NCI-H1105 (cell line): ENCODE results near the gene C2CD5.
A peak's percentile ranks its signal among the peaks of the same experiment; 100 is the strongest.
"Not testable (repeated sequence)": the region's sequence is repeated elsewhere in the genome, so short reads cannot be mapped to it uniquely, and the experiment has no call there.

ENCODE experiments used
- DNase-seq: peaks from one replicate; lab custom pipeline; 2025; lab: John Stamatoyannopoulos, UW

C2CD5 gene

GRCh38 chr12:22477894-22478287 lies 66.5 kb downstream of the C2CD5 start:
- no peak for DNase-seq

GRCh38 chr12:22477166-22477893 lies 67.0 kb downstream of the C2CD5 start:
- DNase-seq, result no peak

- no peak for DNase-seq
Observed at GRCh38 chr12:22476133-22476532, 68.2 kb downstream of the C2CD5 start.

GRCh38 chr12:22474970-22475720 lies 69.2 kb downstream of the C2CD5 start:
- no peak for DNase-seq

GRCh38 chr12:22473212-22473611 lies 71.1 kb downstream of the C2CD5 start:
- no peak for DNase-seq

- DNase-seq, result no peak
Observed at GRCh38 chr12:22467190-22467589, 77.2 kb downstream of the C2CD5 start.

GRCh38 chr12:22463306-22463705 lies 81.0 kb downstream of the C2CD5 start:
- DNase-seq, result no peak

GRCh38 chr12:22461786-22462185 lies 82.6 kb downstream of the C2CD5 start:
- no peak for DNase-seq

GRCh38 chr12:22459838-22460490 lies 84.4 kb downstream of the C2CD5 start:
- peak; percentile 56 for DNase-seq

- no peak for DNase-seq
Observed at GRCh38 chr12:22458298-22458937, 85.9 kb downstream of the C2CD5 start.

GRCh38 chr12:22457085-22457484 lies 87.3 kb downstream of the C2CD5 start:
- DNase-seq, result no peak

- DNase-seq, result no peak
Observed at GRCh38 chr12:22453511-22453910, 90.8 kb downstream of the C2CD5 start.

GRCh38 chr12:22447223-22447622 lies 97.1 kb downstream of the C2CD5 start:
- peak; percentile 63 for DNase-seq

GRCh38 chr12:22444317-22444665 lies 100.1 kb downstream of the C2CD5 start:
- DNase-seq, result not testable (repeated sequence)

GRCh38 chr12:22443379-22444316 lies 100.7 kb downstream of the C2CD5 start:
- DNase-seq, result peak; percentile 61

- no peak for DNase-seq
Observed at GRCh38 chr12:22437031-22437806, 107.1 kb downstream of the C2CD5 start.

- no peak for DNase-seq
Observed at GRCh38 chr12:22435583-22435982, 108.8 kb downstream of the C2CD5 start.

GRCh38 chr12:22431693-22432251 lies 112.6 kb downstream of the C2CD5 start:
- DNase-seq, result no peak

- no peak for DNase-seq
Observed at GRCh38 chr12:22416801-22417200, 127.5 kb downstream of the C2CD5 start.
